ENCODE results near the gene POU3F3.

DNA sequence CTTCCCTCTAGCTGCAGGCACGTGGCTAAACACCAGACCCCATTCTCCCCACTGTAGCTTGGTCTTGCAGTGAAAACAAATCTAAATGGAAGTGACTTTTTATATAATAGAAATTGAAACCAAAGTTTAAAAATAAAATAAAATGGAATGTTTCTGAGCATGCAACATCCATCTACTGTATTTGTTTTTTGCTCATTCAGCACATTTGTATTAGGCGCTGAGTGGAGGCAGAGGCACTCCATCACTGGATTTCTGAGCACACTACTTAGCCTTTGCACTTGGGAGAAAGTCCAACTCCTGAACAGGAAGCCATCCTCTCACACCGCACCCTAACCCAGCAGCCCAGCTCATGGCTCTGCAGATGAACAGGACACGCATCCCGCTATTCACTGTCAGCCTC, 37.8 kb upstream of the POU3F3 start:
- no peak for TF ChIP-seq POLR2AphosphoS5 (IDR thresholded peaks at IDR 0.05)
- TF ChIP-seq, protein P1, sequence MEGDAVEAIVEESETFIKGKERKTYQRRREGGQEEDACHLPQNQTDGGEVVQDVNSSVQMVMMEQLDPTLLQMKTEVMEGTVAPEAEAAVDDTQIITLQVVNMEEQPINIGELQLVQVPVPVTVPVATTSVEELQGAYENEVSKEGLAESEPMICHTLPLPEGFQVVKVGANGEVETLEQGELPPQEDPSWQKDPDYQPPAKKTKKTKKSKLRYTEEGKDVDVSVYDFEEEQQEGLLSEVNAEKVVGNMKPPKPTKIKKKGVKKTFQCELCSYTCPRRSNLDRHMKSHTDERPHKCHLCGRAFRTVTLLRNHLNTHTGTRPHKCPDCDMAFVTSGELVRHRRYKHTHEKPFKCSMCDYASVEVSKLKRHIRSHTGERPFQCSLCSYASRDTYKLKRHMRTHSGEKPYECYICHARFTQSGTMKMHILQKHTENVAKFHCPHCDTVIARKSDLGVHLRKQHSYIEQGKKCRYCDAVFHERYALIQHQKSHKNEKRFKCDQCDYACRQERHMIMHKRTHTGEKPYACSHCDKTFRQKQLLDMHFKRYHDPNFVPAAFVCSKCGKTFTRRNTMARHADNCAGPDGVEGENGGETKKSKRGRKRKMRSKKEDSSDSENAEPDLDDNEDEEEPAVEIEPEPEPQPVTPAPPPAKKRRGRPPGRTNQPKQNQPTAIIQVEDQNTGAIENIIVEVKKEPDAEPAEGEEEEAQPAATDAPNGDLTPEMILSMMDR (IDR thresholded peaks at IDR 0.05): no peak
